IPS-18a (cell line): Measurements from ENCODE around the gene RNF151.

Experiments used
- H3K27ac ChIP-seq: one replicate; pipeline ENCODE4 v1.5.1; 2013; ENCODE audit warnings: low read length
- H3K27me3 ChIP-seq: one replicate; pipeline ENCODE4 v1.6.1; 2013; ENCODE audit warnings: mild to moderate bottlenecking, low read length; ENCODE audit not compliant: control insufficient read depth, insufficient read depth
- H3K36me3 ChIP-seq: one replicate; pipeline ENCODE4 v1.6.1; 2013; ENCODE audit warnings: low read depth, low read length; ENCODE audit not compliant: control insufficient read depth
- H3K4me1 ChIP-seq: one replicate; pipeline ENCODE4 v1.6.1; 2013; ENCODE audit warnings: low read depth, low read length; ENCODE audit not compliant: control insufficient read depth
- H3K4me3 ChIP-seq: one replicate; pipeline ENCODE4 v1.5.1; 2013; ENCODE audit warnings: low read length
- H3K9ac ChIP-seq: one replicate; pipeline ENCODE4 v1.6.1; 2013; ENCODE audit warnings: mild to moderate bottlenecking, low read length, moderate library complexity
- H3K9me3 ChIP-seq: one replicate; pipeline ENCODE4 v1.6.1; 2013; ENCODE audit warnings: low read depth, low read length; ENCODE audit not compliant: control insufficient read depth

The RNF151 gene

DNA sequence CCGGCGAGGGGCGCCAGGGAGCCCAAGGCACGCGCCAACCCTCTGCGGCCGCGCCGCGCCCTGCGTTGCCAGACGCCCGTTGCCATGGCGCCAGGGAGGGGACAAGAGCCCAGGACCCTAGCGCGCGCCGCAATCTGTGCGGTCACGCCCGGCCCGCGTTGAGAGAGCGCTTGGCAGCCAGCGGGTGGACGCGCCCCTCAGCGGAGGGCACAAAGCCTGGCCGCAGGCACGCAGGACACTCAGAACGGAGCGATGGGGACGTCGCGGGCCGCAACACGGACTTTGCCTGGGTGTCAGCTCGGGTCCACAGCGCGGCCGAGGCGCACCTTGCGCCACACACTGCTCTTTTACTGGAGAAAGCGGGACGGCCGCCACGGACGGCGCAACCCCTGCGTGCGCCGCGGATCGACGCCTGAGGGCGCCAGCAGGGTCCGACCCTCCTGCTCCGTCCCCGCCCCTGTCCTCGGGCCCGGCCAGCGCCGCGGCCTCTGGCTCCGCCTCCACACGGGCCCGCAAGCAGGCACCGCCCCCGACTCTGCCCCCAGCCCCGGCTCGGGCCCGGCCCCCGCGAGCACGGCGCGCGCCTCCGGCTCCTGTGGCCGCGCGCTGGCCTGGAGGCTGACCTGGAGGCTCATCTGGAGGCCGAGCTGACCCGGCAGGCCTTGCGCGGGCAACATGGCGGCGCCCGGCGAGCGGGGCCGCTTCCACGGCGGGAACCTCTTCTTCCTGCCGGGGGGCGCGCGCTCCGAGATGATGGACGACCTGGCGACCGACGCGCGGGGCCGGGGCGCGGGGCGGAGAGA, 17.1 kb downstream of the RNF151 start, which contains the start of gene GFER:
GFER (plus strand) TSS at position 650 of the 803 bp plus-strand sequence; CDS start at position 676, 26 bp downstream.
- Histone ChIP-seq H3K27ac (peak within 1 kb of the TSS; percentile 47), H3K36me3 (peaks cover 9% of the 10 kb centered on the region), H3K4me1 (peaks cover 13% of the 10 kb centered on the region), H3K4me3 (peak within 1 kb of the TSS; percentile 86), H3K9me3 (no peaks in the 10 kb centered on the region), H3K9ac (peak within 1 kb of the TSS; percentile 84), H3K27me3 (peaks cover 46% of the 10 kb centered on the region)

DNA sequence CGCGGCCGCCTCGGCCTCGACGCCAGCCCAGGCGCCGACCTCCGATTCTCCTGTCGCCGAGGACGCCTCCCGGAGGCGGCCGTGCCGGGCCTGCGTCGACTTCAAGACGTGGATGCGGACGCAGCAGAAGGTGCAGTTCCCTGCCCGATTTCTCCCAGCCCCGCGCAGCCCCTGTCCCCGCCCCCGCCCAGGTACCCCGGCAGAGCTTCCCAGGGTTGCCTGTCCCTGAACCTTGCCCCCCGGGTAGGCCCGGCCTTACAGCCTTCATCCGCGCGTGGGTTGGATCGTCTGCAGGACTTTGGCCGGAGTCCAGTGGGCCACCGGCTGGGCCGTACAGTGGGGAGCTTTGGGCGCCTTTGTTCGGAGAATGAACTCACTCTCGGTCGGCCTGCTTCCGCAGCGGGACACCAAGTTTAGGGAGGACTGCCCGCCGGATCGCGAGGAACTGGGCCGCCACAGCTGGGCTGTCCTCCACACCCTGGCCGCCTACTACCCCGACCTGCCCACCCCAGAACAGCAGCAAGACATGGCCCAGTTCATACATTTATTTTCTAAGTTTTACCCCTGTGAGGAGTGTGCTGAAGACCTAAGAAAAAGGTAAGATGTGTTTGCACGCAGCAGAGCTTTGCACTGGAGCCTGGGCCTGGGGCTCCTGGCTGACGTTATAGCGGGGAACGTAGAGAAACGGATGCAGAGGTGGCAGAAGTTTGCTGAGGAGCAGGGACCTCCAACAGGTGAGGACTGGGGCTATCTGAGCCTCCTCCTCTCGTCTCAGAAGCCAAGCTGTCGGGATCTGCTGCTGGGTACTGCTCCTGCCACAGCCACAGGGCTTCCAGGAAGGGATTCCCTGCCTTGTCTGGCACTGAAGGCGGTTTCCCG, 17.9 kb downstream of the RNF151 start:
- H3K9me3 ChIP-seq: no peaks in the 10 kb centered on the region
- peak overlapping the region; percentile 86 for H3K4me3 ChIP-seq
- peaks cover 13% of the 10 kb centered on the region for H3K4me1 ChIP-seq
- peak overlapping the region; percentile 47 for H3K27ac ChIP-seq
- peaks cover 50% of the 10 kb centered on the region for H3K27me3 ChIP-seq
- H3K9ac ChIP-seq: peak overlapping the region; percentile 84
- peaks cover 9% of the 10 kb centered on the region for H3K36me3 ChIP-seq

DNA sequence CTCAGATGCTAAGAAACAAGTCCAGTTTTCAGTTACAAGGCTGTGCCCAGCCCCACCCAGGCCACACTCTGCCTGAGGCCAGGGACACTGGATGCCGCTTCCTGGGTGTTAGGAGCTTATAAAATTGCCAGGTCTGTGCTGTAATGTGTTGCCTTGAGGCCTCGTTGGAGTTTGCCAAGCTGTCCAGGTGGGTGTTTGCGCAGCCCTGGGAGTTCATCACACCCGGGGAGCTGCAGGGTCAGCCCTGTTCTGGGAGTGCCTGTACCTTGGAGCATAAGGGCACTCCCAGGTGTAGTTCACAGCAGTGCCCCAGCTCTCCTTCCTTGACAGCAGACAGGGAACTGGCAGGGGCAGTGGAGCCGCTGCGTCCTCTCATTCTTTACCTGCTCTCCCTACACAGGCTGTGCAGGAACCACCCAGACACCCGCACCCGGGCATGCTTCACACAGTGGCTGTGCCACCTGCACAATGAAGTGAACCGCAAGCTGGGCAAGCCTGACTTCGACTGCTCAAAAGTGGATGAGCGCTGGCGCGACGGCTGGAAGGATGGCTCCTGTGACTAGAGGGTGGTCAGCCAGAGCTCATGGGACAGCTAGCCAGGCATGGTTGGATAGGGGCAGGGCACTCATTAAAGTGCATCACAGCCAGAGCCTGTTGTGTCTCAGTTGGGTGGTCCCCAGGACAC, 19.0 kb downstream of the RNF151 start:
- Histone ChIP-seq H3K4me3 (peak overlapping the region; percentile 86), H3K9ac (no peak overlapping the region), H3K27ac (no peak overlapping the region), H3K4me1 (peaks cover 5% of the 10 kb centered on the region), H3K9me3 (no peaks in the 10 kb centered on the region), H3K27me3 (peaks cover 44% of the 10 kb centered on the region), H3K36me3 (peaks cover 9% of the 10 kb centered on the region)

DNA sequence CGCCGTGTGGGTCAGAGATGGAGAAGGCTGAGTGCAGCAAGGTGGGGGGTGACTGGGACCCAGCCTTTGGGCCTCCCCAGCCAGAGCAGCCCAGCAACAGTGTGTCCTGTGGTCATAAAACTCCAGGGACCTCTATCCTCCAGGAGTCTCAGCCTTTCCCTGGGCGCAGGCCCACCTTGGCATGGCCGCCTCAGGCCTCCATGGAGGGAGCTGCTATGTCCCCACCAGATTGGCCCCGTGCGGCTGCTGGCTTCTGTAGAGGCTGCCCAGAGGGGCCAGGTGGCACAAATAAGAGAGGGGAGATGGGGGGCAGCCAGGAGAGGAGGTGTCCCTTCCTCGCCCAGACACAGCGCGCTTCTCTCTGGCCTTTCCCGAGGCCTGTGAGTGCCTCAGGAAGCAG, 20.5 kb downstream of the RNF151 start:
- Histone ChIP-seq H3K9ac (no peak overlapping the region), H3K27ac (no peak overlapping the region), H3K27me3 (peaks cover 41% of the 10 kb centered on the region), H3K9me3 (no peaks in the 10 kb centered on the region), H3K36me3 (peaks cover 9% of the 10 kb centered on the region), H3K4me1 (peaks cover 9% of the 10 kb centered on the region), H3K4me3 (no peak overlapping the region)

DNA sequence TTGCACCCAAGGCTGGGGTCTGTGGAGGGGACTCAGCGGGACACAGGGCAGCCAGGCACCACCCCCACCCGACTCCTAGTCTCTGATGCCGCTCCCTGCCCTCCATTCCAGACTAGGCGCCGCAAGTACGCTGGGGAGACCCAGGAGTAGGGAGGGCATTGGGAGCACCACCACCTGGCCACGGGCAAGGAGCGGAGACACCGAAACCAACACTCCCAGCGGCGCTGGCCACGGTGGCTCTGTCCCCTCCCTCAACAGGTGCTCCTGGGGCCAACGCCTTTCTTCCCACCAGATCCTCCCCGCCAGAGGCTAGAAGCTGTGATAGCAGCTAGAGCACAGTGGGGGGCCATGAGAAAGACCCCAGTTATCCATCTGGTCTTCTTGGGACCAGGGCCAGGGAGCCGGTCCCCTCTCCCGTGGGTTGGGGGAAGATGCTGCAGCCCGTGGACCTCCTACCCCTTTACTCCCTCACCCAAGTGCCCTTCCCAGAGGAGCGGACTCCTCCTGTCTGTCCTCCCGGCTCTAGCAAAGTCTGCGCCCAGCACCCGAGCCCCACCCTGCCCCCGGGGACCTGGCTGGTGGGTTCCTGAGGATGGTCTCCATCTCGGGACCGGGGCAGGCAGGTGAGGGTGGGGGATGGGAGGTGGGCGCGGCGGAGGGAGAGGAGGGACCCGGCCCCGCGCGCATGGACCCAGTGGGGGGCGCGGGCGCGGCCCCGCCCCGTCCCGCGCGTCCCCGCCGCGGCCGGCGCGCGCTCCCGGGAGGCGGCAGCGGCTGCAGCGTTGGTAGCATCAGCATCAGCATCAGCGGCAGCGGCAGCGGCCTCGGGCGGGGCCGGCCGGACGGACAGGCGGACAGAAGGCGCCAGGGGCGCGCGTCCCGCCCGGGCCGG, 22.8 kb downstream of the RNF151 start, which contains the start of gene SYNGR3:
SYNGR3 (plus strand) TSS at position 762 of the 892 bp plus-strand sequence. CDS start 133 bp downstream, outside the sequence.
- Histone ChIP-seq H3K27ac (no peak within 1 kb of the TSS), H3K9ac (peak within 1 kb of the TSS; percentile 20)

DNA sequence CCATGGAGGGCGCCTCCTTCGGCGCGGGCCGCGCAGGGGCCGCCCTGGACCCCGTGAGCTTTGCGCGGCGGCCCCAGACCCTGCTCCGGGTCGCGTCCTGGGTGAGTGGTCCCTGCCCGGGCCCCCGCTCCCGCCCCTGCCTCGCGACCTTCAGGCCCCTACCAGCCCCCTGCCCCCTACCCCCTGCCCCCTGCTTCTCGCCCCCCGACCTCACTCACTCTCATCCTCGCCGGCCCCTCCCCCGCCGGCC, 23.4 kb downstream of the RNF151 start:
- H3K9me3 ChIP-seq: no peaks in the 10 kb centered on the region
- H3K4me3 ChIP-seq: peak overlapping the region; percentile 60
- H3K9ac ChIP-seq: no peak overlapping the region
- peaks cover 30% of the 10 kb centered on the region for H3K27me3 ChIP-seq
- peaks cover 9% of the 10 kb centered on the region for H3K36me3 ChIP-seq
- no peak overlapping the region for H3K27ac ChIP-seq
- peaks cover 6% of the 10 kb centered on the region for H3K4me1 ChIP-seq

More for the DNA sequence above, 22.8 kb downstream of the RNF151 start, which contains the start of gene SYNGR3:
- H3K4me3 ChIP-seq: peak within 1 kb of the TSS; percentile 60
- H3K36me3 ChIP-seq: peaks cover 9% of the 10 kb centered on the region
- peaks cover 30% of the 10 kb centered on the region for H3K27me3 ChIP-seq
- H3K4me1 ChIP-seq: peaks cover 6% of the 10 kb centered on the region
- no peaks in the 10 kb centered on the region for H3K9me3 ChIP-seq

DNA sequence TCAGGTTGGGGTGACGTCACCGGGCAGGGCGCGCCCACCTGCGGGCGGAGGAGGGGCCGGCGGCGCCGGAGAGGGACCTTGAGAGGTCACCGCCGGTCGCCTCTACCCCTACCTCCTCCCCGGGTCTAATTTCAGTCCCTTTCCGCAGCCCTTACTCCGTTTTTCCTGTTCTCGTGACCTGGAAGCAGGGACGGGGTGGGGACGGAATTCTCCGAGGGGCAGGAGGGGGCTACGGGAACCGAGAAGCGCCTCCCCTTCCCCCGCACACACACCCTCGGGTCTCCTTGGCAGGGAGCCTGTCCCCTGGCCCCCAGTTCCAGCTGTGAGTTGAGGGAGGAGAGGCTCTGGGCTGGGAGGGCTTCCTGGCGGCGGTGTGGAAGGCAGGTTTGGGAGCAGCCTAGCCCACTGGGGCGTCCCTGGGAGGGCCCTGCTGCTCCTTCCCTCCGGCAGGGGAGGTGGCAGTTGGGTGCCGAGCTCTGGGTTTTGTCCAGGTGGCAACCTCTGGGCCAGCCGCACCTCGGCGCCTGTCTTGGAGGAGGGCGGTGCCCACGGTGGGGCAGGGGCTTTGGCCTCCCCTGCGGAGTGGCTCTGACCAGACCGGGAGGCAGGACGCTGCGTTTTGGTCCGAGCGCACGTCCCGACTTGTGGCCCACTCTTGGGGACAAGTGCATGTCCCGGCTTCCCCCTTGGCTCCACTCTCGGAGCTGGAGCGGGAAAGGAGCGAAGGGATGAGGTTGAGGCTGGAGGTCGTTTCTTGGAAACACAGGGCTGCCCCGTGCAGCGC, 23.9 kb downstream of the RNF151 start:
- Histone ChIP-seq H3K4me1 (peaks cover 6% of the 10 kb centered on the region), H3K36me3 (peaks cover 9% of the 10 kb centered on the region), H3K27ac (no peak overlapping the region), H3K9me3 (no peaks in the 10 kb centered on the region), H3K4me3 (peak overlapping the region; percentile 60), H3K9ac (peak overlapping the region; percentile 12), H3K27me3 (peaks cover 30% of the 10 kb centered on the region)

DNA sequence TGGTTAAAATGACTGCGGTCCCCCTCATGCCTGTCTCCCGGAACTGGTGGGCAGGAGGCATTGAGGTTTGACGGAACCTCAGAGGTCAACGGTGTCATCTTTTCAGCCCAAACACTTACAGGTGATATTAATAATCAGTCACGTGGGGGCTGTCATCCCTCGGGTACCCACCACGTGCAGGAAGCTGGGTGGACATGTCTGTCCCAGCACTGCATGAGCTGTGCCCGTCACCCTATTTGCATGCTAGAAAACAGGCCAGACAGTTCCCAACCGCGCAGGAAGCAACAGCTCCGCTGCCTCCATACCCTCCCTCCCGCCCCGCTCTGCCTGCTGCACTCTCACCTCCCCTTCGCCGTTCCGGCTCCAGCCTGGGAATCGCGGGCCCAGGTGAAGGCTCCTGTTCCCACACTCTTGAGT, 24.5 kb downstream of the RNF151 start:
- H3K4me1 ChIP-seq: peaks cover 6% of the 10 kb centered on the region
- no peak overlapping the region for H3K9ac ChIP-seq
- peak overlapping the region; percentile 60 for H3K4me3 ChIP-seq
- peaks cover 4% of the 10 kb centered on the region for H3K36me3 ChIP-seq
- no peaks in the 10 kb centered on the region for H3K9me3 ChIP-seq
- peaks cover 30% of the 10 kb centered on the region for H3K27me3 ChIP-seq
- H3K27ac ChIP-seq: no peak overlapping the region

DNA sequence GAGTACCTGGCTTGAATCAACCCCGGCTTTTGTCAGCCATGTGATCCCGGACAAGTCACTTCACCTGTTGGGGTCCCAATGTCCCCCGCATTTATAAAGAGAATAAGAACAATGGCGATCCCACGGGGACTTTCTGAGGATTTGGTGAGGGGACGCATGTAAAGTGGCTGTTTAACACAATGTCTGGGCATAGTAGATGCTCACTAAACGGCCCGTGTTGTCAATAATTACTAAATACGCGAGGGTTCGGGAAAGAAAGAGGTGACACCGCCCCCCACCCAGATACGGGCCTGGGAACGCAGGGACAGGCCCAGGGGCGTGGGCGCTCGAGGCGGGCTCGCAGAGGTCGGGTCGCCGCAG, 24.9 kb downstream of the RNF151 start:
- Histone ChIP-seq H3K27me3 (peaks cover 30% of the 10 kb centered on the region), H3K27ac (no peak overlapping the region), H3K9me3 (no peaks in the 10 kb centered on the region), H3K36me3 (no peaks in the 10 kb centered on the region), H3K4me3 (peak overlapping the region; percentile 60), H3K4me1 (peaks cover 6% of the 10 kb centered on the region), H3K9ac (no peak overlapping the region)
